ENCODE data around the gene CD82.
"Not testable (repeated sequence)": the region's sequence is repeated elsewhere in the genome, so short reads cannot be mapped to it uniquely, and the experiment has no call there.

Gene CD82

DNA sequence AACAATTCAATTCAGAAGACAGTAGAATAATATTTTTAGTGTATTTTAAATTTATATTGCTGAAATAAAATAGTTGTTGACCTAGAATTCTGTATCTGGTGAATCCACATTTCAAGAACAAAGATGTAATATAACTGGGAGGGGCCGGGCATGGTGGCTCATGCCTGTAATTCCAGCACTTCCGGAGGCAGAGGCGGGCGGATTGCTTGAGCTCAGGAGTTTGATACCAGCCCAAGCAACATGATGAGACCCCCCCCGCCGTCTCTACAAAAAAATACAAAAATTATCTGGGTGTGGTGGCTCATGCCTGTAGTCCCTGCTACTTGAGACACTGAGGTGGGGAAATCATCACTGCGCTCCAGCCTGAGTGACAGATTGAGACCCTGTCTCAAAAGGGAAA lies 72.6 kb downstream of the CD82 start:
- DNase-seq, result no peak

GRCh38 chr11:44643217-44643616 lies 77.8 kb downstream of the CD82 start:
- DNase-seq, result no peak

- DNase-seq, result no peak
Observed at GRCh38 chr11:44645827-44646226, 80.4 kb downstream of the CD82 start.

DNA sequence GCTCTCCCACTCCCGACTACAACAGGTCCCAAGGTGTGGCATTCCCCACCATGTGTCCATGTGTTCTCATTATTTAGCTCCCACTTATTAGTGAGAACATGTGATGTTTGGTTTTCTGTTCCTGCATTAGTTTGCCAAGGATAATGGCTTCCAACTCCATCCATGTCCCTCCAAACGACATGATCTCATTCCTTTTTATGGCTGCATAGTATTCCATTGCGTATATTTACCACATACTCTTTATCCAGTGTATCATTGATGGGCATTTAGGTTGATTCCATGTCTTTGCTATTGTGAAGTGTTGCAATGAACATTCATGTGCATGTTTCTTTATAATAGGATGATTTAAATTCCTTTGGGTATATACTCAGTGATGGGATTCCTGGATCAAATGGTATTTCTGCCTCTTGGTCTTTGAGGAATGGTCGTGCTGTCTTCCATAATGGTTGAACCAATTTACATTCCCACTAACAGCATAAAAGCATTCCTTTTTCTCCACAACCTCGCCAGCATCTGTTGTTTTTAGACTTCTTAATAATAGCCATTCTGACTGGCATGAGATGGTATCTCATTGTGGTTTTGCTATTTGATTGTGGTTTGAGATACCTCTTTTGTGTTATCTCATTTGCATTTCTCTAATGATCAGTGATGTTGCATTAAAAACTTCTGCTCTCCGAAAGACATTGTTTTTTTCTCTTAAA lies 81.9 kb downstream of the CD82 start:
- not testable (repeated sequence) for DNase-seq

DNA sequence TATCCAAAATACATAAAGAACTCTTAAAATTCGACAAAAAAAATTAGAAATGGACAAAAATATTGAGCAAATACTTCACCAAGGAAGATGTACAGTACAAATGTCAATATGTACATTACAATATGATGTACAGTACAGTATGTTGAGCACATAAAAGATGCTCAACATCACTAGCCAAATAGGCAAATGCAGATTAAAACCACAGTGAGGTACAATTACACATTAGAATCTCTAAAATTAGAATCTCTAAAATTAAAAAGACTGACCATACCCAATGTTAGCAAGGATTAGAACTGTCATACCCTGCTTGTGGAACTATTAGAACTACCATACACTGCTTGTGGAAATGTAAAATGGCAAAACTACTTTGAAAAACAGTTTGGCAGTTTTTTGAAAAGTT lies 82.6 kb downstream of the CD82 start:
- no peak for DNase-seq

GRCh38 chr11:44651535-44652155 lies 86.2 kb downstream of the CD82 start:
- no peak for DNase-seq

GRCh38 chr11:44652901-44653644 lies 87.6 kb downstream of the CD82 start:
- DNase-seq, result no peak

DNA sequence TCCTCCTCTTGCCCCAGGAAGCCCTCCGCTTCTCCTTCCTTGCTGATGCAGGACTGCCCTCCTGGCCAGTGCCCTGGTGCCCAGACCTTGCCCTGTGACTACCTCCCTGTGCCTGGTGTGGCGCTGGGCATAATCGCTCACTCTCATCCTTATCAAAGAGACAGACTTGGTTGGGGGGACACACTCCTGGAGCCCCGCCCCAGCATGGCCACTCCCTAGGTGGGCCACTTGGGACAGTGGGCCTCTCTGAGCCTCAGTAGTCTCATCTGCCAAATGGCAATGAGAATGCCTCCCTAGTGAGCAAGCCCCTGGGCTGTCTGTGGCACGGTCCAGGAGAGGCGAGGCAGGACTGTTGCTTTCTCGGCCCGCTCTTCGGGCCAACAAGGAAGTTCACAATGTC lies 88.6 kb downstream of the CD82 start:
- no peak for DNase-seq

DNA sequence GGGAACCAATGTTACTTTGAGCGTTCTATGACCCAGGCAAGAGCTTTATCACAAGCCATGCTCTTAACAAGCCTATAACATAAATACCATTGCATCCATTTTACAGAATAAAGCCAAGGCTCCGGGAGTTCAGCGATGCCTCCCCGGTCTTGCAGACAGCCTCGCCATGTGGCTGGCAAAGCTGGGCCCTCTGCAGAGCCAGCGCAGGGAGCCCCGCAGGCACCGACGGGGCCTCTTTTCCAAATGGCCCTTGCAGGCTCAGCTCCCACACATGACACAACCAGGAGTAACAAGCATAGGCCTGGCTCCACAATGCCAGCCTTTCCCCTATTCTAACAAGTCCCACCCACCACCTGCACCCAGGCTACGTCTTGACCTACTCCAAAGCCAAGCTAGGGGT lies 89.1 kb downstream of the CD82 start:
- DNase-seq, result no peak

DNA sequence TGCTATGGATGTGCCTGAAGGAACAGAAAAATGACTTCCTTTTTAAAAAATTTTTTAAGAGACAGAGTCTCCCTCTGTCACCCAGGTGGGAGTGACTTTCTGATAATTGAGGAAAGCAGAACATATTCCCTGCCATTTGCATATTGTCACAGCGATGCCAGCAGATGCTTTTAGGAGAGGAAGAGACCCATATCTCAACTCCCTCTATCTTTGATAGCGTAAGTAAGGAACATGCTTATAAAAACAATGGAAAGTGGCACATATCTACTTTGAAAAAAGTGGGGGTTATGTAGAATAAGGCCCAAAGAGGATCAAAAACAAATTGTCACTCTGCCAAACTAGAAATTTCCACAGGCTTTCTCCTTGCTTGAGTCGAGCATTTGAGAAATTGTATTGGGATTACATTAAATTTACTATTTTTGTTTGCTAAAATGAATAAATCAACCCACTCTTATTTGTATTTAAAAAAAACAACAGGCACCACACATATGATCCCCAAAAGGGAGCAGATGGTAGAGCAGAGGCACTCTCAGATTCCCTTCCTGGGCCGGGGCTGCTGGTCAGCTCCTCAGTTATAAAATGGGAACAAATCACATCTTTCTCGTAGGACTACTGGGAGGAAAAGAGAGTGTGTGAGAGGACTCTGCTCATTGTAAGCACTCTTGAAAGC lies 92.5 kb downstream of the CD82 start:
- DNase-seq, result no peak

GRCh38 chr11:44658506-44658850 lies 93.0 kb downstream of the CD82 start:
- peak in 1 of 2 experiments; percentile 10 for DNase-seq

DNA sequence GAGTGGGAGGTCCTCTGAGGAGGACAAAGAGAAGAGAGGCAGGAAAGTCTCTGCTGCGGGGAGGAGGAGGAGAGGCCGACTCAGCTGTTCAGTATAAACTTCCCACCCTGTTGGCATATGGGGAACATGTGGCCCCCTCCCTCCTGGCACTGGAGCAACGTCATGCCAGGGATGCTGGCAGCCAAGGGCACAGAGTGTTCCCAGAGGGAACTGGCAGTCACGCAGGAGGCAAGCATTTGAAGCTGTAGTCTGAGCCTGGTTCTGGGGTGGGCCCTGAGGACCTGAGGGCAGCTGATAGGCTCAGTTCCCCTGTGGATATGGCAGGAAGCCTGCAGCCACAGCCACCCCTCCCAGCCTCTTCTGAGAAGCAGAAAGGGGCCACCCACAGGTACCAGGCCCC lies 94.2 kb downstream of the CD82 start:
- no peak for DNase-seq

GRCh38 chr11:44660535-44660934 lies 95.1 kb downstream of the CD82 start:
- DNase-seq, result not testable (repeated sequence)

GRCh38 chr11:44661311-44661717 lies 95.9 kb downstream of the CD82 start:
- DNase-seq, result no peak
